Esophagus squamous epithelium (tissue), 5 donors: ENCODE data around the gene HSPA2. TPM values are rescaled to one million over a fixed set of nuclear protein-coding genes. Genes with fewer than 3 reads are reported as not detected.
A peak's percentile ranks its signal among the peaks of the same experiment; 100 is the strongest.
"Not testable (repeated sequence)": the region's sequence is repeated elsewhere in the genome, so short reads cannot be mapped to it uniquely, and the experiment has no call there.

Experiments
- DNase-seq: peaks from one replicate; lab custom pipeline; 2025; lab: John Stamatoyannopoulos, UW
- H3K27ac ChIP-seq, 4 donors: fragments of 200-600 bp; sonication (generic); one replicate each; pipeline ENCODE4 v1.5.1; 2016 to 2019; ENCODE audit warnings: mild to moderate bottlenecking in 1 of 4
- H3K27me3 ChIP-seq, 4 donors: fragments of 200-600 bp; sonication (generic); 1 replicate in 3 of 4; 2 replicates in 1 of 4; pipeline versions ENCODE4 v1.5.1 to v1.6.0; 2017 to 2021; ENCODE audit warnings: antibody characterized with exemption in 1 of 4
- H3K36me3 ChIP-seq, 3 donors: fragments of 200-600 bp; sonication (generic); one replicate each; pipeline ENCODE4 v1.5.1; 2016 to 2019
- H3K4me1 ChIP-seq, 3 donors: fragments of 200-600 bp; sonication (generic); one replicate each; pipeline ENCODE4 v1.5.1; 2017 to 2019
- H3K4me3 ChIP-seq, 4 donors: fragments of 200-600 bp; sonication (generic); 1 replicate in 3 of 4; 2 replicates in 1 of 4; pipeline ENCODE4 v1.5.1; 2016 to 2019; ENCODE audit warnings: mild to moderate bottlenecking in 2 of 4, moderate library complexity in 1 of 4
- H3K9me3 ChIP-seq, 3 donors: fragments of 200-600 bp; sonication (generic); one replicate each; pipeline ENCODE4 v1.5.1; 2016 to 2019
- CTCF ChIP-seq, 6 experiments: fragments of 450-650 bp in 4 of 6; fragments of 200-600 bp in 2 of 6; sonication (generic) in 2 of 6; IDR thresholded peaks; one replicate each; pipeline ENCODE4 v1.5.1; 2016 to 2019; ENCODE audit warnings: antibody characterized with exemption in 6 of 6, mild to moderate bottlenecking in 4 of 6, moderate library complexity in 4 of 6
- POLR2A ChIP-seq, 4 donors: fragments of 450-650 bp; IDR thresholded peaks; one replicate each; pipeline ENCODE4 v1.6.1; 2017; ENCODE audit warnings: antibody characterized with exemption in 4 of 4, mild to moderate bottlenecking in 4 of 4, moderate library complexity in 3 of 4
- WGBS, 2 donors: methylation state at CpG; one replicate each; pipeline ENCODE4 v1.1.5; 2018; 5-methylcytosine and 5-hydroxymethylcytosine counted together
- intact Hi-C: fragments of 100-400 bp; cut with DNase I; formaldehyde crosslinking; loops from one replicate; pipeline ENCODE4 v1.15.0; 2022
- total RNA-seq, 4 donors: library from RNA; depleted of rRNA; stranded (reverse); fragments of >200 nt; gene quantifications; one replicate each; pipeline ENCODE4 v1.1.0, GENCODE V29; 2016
- donor health status: DM: yes; HTN: yes; CAD: no.

HSPA2 gene
- total RNA-seq, 4 donors from 2014 or later, result 18.9 to 130 (median 74.5) TPM

- Histone ChIP-seq H3K36me3 (no peaks in the 10 kb centered on the region), H3K4me1 (peaks cover 18 to 96% (median 24%) of the 10 kb centered on the region in 3 donors), H3K27ac (no peak overlapping the region), H3K27me3 (no peaks in the 10 kb centered on the region), H3K9me3 (no peaks in the 10 kb centered on the region), H3K4me3 (no peak overlapping the region)
- no peak for TF ChIP-seq POLR2A (IDR thresholded peaks at IDR 0.05)
- no peak for TF ChIP-seq CTCF (IDR thresholded peaks at IDR 0.05)
- 72 to 81% methylated on average over 2 of the region's 2 CpGs for WGBS, 2 donors
- intact Hi-C loops, result no loop called here
- no peak for DNase-seq
These were observed 27.3 kb upstream of the HSPA2 start for GRCh38 chr14:64513271-64513670.

GRCh38 chr14:64515053-64515452, 25.5 kb upstream of the HSPA2 start:
- TF ChIP-seq CTCF (IDR thresholded peaks at IDR 0.05) (no peak), POLR2A (IDR thresholded peaks at IDR 0.05) (no peak)
- Histone ChIP-seq H3K27ac (peak overlapping the region in 3 of 4 donors; percentile 24 to 40 (median 33)), H3K27me3 (no peaks in the 10 kb centered on the region), H3K4me3 (no peak overlapping the region), H3K4me1 (peaks cover 16 to 81% (median 17%) of the 10 kb centered on the region in 3 donors), H3K9me3 (no peaks in the 10 kb centered on the region), H3K36me3 (no peaks in the 10 kb centered on the region)
- DNase-seq, result no peak
- intact Hi-C loops, result no loop called here
- WGBS, 2 donors, result 11 to 13% methylated on average over 1 of the region's 1 CpG

- TF ChIP-seq POLR2A (IDR thresholded peaks at IDR 0.05) (no peak), CTCF (IDR thresholded peaks at IDR 0.05) (no peak)
- peaks cover 0 to 7% (median 0%) of the 10 kb centered on the region in 3 donors for H3K36me3 ChIP-seq
- H3K4me1 ChIP-seq, result peaks cover 4 to 81% (median 11%) of the 10 kb centered on the region in 3 donors
- DNase-seq, result no peak
- H3K9me3 ChIP-seq, result no peaks in the 10 kb centered on the region
- H3K27me3 ChIP-seq, result no peaks in the 10 kb centered on the region
- H3K27ac ChIP-seq, result no peak overlapping the region
- no peak overlapping the region for H3K4me3 ChIP-seq
- 70 to 71% methylated on average over 1 of the region's 1 CpG for WGBS, 2 donors
- intact Hi-C loops, result no loop called here
These were observed 23.6 kb upstream of the HSPA2 start for GRCh38 chr14:64516969-64517368.

GRCh38 chr14:64517667-64518066, 22.9 kb upstream of the HSPA2 start:
- peaks cover 4 to 81% (median 9%) of the 10 kb centered on the region in 3 donors for H3K4me1 ChIP-seq
- peaks cover 0 to 14% (median 0%) of the 10 kb centered on the region in 3 donors for H3K36me3 ChIP-seq
- WGBS, 2 donors, result 75 to 100% methylated on average over 3 to 6 of the region's 6 CpGs
- H3K9me3 ChIP-seq, H3K4me3 ChIP-seq, H3K27me3 ChIP-seq, DNase-seq, H3K27ac ChIP-seq, intact Hi-C loops: not testable (repeated sequence)

- H3K36me3 ChIP-seq, result peaks cover 0 to 19% (median 0%) of the 10 kb centered on the region in 3 donors
- H3K27ac ChIP-seq, result no peak overlapping the region
- no peak overlapping the region for H3K4me3 ChIP-seq
- 67 to 92% methylated on average over 4 of the region's 4 CpGs for WGBS, 2 donors
- no peaks in the 10 kb centered on the region for H3K9me3 ChIP-seq
- no peaks in the 10 kb centered on the region for H3K27me3 ChIP-seq
- no peak for TF ChIP-seq CTCF (IDR thresholded peaks at IDR 0.05)
- no peak for TF ChIP-seq POLR2A (IDR thresholded peaks at IDR 0.05)
- peaks cover 4 to 80% (median 9%) of the 10 kb centered on the region in 3 donors for H3K4me1 ChIP-seq
- intact Hi-C loops, result no loop called here
- no peak for DNase-seq
These were observed 22.3 kb upstream of the HSPA2 start for GRCh38 chr14:64518229-64518628.

GRCh38 chr14:64520699-64521098, 19.8 kb upstream of the HSPA2 start:
- peaks cover 2 to 56% (median 3%) of the 10 kb centered on the region in 3 donors for H3K4me1 ChIP-seq
- no peak for DNase-seq
- H3K27me3 ChIP-seq, result no peaks in the 10 kb centered on the region
- intact Hi-C loops, result no loop called here
- 72 to 79% methylated on average over 4 of the region's 4 CpGs for WGBS, 2 donors
- H3K27ac ChIP-seq, result no peak overlapping the region
- H3K36me3 ChIP-seq, result peaks cover 0 to 33% (median 0%) of the 10 kb centered on the region in 3 donors
- TF ChIP-seq POLR2A (IDR thresholded peaks at IDR 0.05) (no peak), CTCF (IDR thresholded peaks at IDR 0.05) (no peak)
- H3K9me3 ChIP-seq, result no peaks in the 10 kb centered on the region
- H3K4me3 ChIP-seq, result no peak overlapping the region
